HG03066 (cell line): Measurements from ENCODE around the gene ZNHIT2.

Experiments used
- ATAC-seq: cut with Tn5 transposase; IDR thresholded peaks from one replicate; pipeline ENCODE4 v1.9.1; 2021; ENCODE audit warnings: low read depth; ENCODE audit not compliant: unreplicated experiment

The ZNHIT2 gene

DNA sequence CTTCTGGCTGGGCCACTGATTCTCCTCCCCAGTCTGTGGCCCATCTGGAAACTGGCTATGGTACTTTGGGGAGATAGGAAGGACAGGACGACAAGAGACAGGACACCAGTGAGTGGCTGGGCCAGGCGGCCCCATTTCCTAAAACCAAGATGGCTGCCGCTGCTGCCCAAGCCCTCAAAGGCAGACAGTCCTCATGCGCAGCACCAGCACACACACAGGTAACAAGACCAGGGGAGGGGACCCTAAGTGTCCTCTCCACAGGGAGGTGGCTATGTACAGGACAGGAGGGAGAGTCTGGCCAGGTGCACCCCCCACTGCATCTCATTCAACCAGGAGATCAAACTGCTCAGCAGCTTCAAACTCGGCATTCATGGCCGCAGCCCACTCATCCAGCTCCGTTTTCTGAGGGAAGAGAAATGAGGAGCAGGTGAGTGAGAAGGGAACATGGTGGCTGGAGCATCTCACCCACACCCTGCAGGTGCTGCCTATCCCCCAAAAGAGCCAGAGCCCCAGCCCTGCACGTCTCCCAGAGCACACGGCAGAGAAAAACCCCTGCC, 38.6 kb downstream of the ZNHIT2 start:
- no peak for ATAC-seq

- ATAC-seq, result no peak
Measured at GRCh38 chr11:65078151-65078550, 39.4 kb downstream of the ZNHIT2 start.

GRCh38 chr11:65077451-65077850, 40.0 kb downstream of the ZNHIT2 start:
- no peak for ATAC-seq

DNA sequence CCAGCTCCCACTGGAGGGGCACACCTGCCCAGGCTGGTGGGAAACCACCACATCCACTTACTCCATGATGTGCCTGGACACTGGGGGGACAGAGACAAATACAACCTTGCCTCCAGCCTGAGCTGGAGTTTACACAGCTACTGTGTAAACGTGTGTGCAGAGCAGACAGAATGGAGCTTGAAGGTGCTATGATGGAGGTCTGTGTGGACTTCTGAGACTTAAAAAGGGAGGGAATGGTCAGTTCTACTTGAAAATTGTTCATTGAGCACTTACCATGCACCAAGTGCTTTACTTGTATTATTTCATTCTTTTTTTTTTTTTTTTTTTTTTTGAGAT, 44.9 kb downstream of the ZNHIT2 start:
- ATAC-seq, result no peak

- ATAC-seq, result no peak
Measured at GRCh38 chr11:65071907-65072630, 45.4 kb downstream of the ZNHIT2 start.

DNA sequence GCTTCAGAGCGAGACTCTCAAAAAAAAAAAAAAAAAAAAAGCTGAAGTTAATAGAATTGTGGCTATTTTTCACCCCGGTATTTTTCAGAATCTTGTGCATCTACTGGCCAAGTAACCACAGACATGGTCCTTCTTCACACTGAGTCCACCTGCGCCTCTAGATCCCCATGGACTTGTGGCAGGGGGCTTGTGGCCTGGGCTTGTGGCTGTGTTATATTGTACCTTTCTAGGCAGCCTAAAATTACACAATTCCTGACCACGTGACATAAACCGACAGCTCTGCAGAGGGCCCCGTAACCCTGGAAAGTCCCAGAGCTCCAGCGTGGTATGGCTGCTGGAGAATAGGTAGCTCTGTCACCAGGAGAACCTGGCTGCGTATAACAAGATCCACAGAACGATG, 48.3 kb downstream of the ZNHIT2 start:
- no peak for ATAC-seq

DNA sequence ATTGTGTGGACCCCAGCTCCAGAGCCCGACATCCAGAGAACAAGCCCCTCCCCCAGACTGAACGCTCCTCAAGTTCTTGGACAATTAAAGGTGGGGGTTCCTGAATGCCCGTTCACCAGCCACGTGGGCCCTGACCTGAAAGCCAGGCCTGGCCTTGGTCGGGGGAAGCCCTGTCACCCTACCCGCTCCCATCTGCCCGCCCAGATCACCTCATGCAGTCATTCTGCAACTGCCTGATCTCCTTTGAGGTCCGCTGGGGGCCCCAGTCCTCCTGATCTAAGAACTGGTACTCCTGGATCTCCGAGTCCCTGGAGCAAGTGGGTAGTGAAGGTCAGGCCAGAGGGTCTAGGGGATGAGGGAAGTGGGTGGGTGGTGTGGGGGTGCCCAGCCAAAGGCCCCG, 50.1 kb downstream of the ZNHIT2 start:
- no peak for ATAC-seq

DNA sequence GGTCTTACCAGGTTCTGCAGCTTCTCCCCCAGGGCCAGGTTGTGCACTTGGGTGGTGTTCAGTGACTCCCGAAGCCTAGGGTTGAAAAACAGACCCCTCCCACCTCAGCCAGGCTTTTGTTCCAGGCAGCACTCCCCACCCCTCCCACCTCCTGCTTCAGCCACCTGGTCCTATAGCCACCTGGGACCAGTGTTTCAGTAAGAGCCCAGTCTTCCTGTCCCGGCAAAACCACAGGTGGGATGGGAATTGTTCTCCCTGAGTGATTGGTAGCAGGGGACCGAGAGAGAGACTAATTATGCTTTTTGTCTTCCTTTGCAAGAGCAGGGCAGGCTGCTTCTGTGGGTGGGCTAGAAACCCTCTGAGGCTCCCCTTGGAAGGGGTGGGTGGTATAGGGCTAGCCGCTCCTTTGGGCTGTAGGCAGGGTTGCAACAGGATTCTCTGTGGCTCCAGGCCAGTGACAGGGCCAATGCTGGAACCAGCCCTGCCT, 50.7 kb downstream of the ZNHIT2 start:
- ATAC-seq, result no peak
